ENCODE measurements around the gene ADAMTSL2.

DNA sequence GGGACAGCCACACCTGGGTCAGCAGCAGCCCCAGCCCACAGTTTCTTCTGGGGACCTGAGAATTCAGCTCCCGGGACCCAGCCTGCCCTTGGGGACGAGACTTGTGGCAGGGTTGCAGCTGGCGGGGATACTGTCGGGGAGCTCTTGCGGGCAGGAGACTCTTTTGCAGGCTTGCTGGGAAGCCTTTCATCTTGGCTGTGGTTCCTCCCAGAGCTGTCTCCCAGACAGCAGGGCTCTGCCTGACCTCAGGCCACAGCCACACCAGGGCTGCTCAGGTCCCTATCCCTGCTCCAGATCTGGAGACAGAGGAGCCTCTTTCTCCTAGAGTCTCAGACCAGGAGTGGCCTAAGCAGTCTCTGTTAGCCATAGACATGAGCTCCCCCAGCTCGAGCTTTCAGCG is 5.0 kb upstream of the ADAMTSL2 start:
- TF ChIP-seq, protein P1, sequence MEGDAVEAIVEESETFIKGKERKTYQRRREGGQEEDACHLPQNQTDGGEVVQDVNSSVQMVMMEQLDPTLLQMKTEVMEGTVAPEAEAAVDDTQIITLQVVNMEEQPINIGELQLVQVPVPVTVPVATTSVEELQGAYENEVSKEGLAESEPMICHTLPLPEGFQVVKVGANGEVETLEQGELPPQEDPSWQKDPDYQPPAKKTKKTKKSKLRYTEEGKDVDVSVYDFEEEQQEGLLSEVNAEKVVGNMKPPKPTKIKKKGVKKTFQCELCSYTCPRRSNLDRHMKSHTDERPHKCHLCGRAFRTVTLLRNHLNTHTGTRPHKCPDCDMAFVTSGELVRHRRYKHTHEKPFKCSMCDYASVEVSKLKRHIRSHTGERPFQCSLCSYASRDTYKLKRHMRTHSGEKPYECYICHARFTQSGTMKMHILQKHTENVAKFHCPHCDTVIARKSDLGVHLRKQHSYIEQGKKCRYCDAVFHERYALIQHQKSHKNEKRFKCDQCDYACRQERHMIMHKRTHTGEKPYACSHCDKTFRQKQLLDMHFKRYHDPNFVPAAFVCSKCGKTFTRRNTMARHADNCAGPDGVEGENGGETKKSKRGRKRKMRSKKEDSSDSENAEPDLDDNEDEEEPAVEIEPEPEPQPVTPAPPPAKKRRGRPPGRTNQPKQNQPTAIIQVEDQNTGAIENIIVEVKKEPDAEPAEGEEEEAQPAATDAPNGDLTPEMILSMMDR (IDR thresholded peaks at IDR 0.05; ENCODE audit: poor library complexity): no peak
- TF ChIP-seq EZH2 (IDR thresholded peaks at IDR 0.05; ENCODE audit: borderline replicate concordance) (no peak), EZH2phosphoT487 (IDR thresholded peaks at IDR 0.05; ENCODE audit: low read depth, severe bottlenecking, unreplicated experiment) (no peak)

Data from hepatocyte (in vitro differentiated cells).